ENCODE measurements around the gene DCDC2C.

Gene DCDC2C

GRCh38 chr2:3672861-3673678 is 30.3 kb upstream of the DCDC2C start:
- no peak for DNase-seq (ENCODE audit: low read depth in 3 of 3)

GRCh38 chr2:3674066-3674845 is 29.1 kb upstream of the DCDC2C start:
- no peak for DNase-seq (ENCODE audit: low read depth in 3 of 3)

- DNase-seq (ENCODE audit: low read depth in 3 of 3), result no peak
These were observed 27.7 kb upstream of the DCDC2C start for GRCh38 chr2:3675687-3676086.

- DNase-seq (ENCODE audit: low read depth in 3 of 3), result no peak
These were observed 25.9 kb upstream of the DCDC2C start for GRCh38 chr2:3677436-3677835.

- no peak for DNase-seq (ENCODE audit: low read depth in 3 of 3)
These were observed 25.2 kb upstream of the DCDC2C start for GRCh38 chr2:3678212-3678611.

- DNase-seq (ENCODE audit: low read depth in 3 of 3), result no peak
These were observed 24.2 kb upstream of the DCDC2C start for GRCh38 chr2:3679180-3679579.

GRCh38 chr2:3679616-3680393 is 23.6 kb upstream of the DCDC2C start:
- DNase-seq (ENCODE audit: low read depth in 3 of 3), result no peak

GRCh38 chr2:3680548-3681345 is 22.6 kb upstream of the DCDC2C start:
- no peak for DNase-seq (ENCODE audit: low read depth in 3 of 3)

- no peak for DNase-seq (ENCODE audit: low read depth in 3 of 3)
These were observed 21.8 kb upstream of the DCDC2C start for GRCh38 chr2:3681625-3682024.

- no peak for DNase-seq (ENCODE audit: low read depth in 3 of 3)
These were observed 20.6 kb upstream of the DCDC2C start for GRCh38 chr2:3682811-3683210.

- DNase-seq (ENCODE audit: low read depth in 3 of 3), result no peak
These were observed 19.5 kb upstream of the DCDC2C start for GRCh38 chr2:3683748-3684454.

GRCh38 chr2:3689998-3690748 is 13.2 kb upstream of the DCDC2C start:
- no peak for DNase-seq (ENCODE audit: low read depth in 3 of 3)

- DNase-seq (ENCODE audit: low read depth in 3 of 3), result no peak
These were observed 11.0 kb upstream of the DCDC2C start for GRCh38 chr2:3692375-3692774.

GRCh38 chr2:3696545-3696944 is 6.8 kb upstream of the DCDC2C start:
- DNase-seq (ENCODE audit: low read depth in 3 of 3), result no peak

GRCh38 chr2:3701071-3701470 is 2.3 kb upstream of the DCDC2C start:
- DNase-seq (ENCODE audit: low read depth in 3 of 3), result no peak

GRCh38 chr2:3703757-3704355 is 481 bp downstream of the DCDC2C start:
- no peak for DNase-seq (ENCODE audit: low read depth in 3 of 3)

- DNase-seq (ENCODE audit: low read depth in 3 of 3), result no peak
These were observed 1.3 kb downstream of the DCDC2C start for GRCh38 chr2:3704692-3705091.

- DNase-seq (ENCODE audit: low read depth in 3 of 3), result no peak
These were observed 2.4 kb downstream of the DCDC2C start for GRCh38 chr2:3705782-3706181.

- no peak for DNase-seq (ENCODE audit: low read depth in 3 of 3)
These were observed 3.5 kb downstream of the DCDC2C start for GRCh38 chr2:3706892-3707291.

GRCh38 chr2:3708576-3708975 is 5.2 kb downstream of the DCDC2C start:
- no peak for DNase-seq (ENCODE audit: low read depth in 3 of 3)

Measured in stimulated activated CD4-positive, alpha-beta T cell treated with anti-CD3 and anti-CD28 coated beads, TNF-alpha, amount 100 ng/mL, for 24 hours (primary cell).